BE2C (cell line): ENCODE measurements around the gene THY1.

Experiments
- DNase-seq: peaks from one replicate; pipeline ENCODE4 v3.0.0-alpha.2; 2020
- H3K27me3 ChIP-seq: fragments of 250-450 bp; sonication (Bioruptor Pico); 2 replicates; pipeline ENCODE4 v1.5.1; 2020; ENCODE audit warnings: mild to moderate bottlenecking
- H3K36me3 ChIP-seq: fragments of 250-450 bp; sonication (Bioruptor Pico); 2 replicates; pipeline ENCODE4 v1.5.1; 2020; ENCODE audit warnings: mild to moderate bottlenecking
- H3K4me1 ChIP-seq: fragments of 250-450 bp; sonication (Bioruptor Pico); 2 replicates; pipeline ENCODE4 v1.5.1; 2020
- H3K4me3 ChIP-seq: 2 replicates; pipeline ENCODE4 v1.5.1; 2011; ENCODE audit warnings: low read depth, low read length
- H3K9me3 ChIP-seq: fragments of 250-450 bp; sonication (Bioruptor Pico); 2 replicates; pipeline ENCODE4 v1.5.1; 2020
- TF ChIP-seq, protein P1 (sequence below): IDR thresholded peaks from 2 replicates; pipeline ENCODE4 v1.5.1; 2012; ENCODE audit warnings: mild to moderate bottlenecking, low read depth, low read length

Gene THY1

DNA sequence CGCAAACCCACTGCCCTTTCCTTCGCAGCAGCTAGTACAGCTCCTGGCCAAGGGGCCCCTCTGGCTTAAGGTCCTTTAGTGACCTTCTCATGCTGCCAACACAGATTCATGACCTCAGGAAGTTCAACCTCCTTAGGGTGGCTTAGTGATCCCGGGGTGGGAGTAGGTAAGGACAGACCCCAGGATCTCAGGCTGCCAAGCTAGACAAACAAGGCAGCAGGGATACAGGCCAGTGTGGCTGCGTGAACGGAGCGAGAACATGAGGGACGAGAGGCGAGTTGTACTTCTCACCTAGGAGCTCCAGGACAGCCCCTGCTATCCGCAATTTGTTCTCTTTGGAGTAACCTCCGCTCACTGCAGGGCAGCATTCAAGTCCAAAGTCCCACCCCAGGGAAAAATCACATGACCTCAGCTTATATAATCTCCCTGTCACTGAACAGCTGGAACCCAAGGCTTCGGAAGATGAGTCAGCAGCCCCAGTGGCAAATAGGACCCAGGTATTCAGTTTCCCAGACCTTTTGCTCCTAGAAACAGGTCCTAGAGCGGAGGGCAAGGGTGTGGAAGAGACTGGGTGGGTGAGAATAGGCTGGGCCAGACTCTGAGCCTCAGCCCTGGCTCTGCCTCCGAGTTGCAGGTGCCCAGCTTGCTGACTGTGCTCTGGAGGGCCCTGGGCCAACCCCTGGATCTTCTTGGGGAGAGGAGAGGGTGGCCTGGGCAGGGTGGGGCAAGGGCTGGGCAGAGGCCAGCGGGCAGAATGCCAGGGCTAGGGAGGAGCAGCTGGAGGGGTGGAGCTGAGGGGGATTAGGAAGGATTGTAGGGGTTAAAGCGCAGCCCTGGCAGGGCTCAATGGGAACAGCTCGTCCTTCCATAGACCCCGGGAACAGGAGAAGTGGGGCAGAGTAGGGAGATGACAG lies 54.6 kb downstream of the THY1 start:
- DNase-seq = peak; percentile 71
- TF ChIP-seq, protein P1, sequence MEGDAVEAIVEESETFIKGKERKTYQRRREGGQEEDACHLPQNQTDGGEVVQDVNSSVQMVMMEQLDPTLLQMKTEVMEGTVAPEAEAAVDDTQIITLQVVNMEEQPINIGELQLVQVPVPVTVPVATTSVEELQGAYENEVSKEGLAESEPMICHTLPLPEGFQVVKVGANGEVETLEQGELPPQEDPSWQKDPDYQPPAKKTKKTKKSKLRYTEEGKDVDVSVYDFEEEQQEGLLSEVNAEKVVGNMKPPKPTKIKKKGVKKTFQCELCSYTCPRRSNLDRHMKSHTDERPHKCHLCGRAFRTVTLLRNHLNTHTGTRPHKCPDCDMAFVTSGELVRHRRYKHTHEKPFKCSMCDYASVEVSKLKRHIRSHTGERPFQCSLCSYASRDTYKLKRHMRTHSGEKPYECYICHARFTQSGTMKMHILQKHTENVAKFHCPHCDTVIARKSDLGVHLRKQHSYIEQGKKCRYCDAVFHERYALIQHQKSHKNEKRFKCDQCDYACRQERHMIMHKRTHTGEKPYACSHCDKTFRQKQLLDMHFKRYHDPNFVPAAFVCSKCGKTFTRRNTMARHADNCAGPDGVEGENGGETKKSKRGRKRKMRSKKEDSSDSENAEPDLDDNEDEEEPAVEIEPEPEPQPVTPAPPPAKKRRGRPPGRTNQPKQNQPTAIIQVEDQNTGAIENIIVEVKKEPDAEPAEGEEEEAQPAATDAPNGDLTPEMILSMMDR = no peak
- Histone ChIP-seq H3K36me3 (no peaks in the 10 kb centered on the region), H3K4me3 (peak overlapping the region; percentile 25), H3K4me1 (peaks cover 50% of the 10 kb centered on the region), H3K9me3 (0 out of 2 replicates have a peak, but pooled peaks cover 2% of the 10 kb centered on the region), H3K27me3 (no peaks in the 10 kb centered on the region)

DNA sequence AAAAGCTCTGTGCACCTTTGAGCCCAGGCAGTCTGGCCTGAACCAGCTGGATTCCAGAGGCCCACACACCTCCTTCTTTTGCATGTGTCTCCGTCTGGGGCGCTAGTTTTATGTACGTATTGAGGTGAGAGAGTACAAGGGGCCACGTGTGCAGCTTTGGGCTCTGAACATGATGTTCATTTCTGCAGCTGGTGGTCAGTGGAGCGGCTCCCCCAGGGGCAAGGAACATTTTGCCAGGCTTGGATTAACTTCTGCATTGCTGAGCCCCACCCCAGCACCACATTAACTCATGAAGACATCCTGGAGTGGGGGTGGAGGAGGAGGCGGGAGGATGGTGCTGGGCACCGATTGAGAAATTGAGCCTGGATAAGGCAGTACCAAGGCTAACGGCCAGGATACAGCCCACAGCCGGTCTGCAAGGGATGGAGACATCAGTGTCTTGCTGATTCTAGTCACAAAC lies 55.3 kb downstream of the THY1 start:
- Histone ChIP-seq H3K9me3 (0 out of 2 replicates have a peak, but pooled peaks cover 2% of the 10 kb centered on the region), H3K4me1 (peaks cover 50% of the 10 kb centered on the region), H3K4me3 (no peak overlapping the region), H3K36me3 (no peaks in the 10 kb centered on the region), H3K27me3 (no peaks in the 10 kb centered on the region)
- DNase-seq = no peak
- TF ChIP-seq, protein P1 = no peak
